ENCODE data around the gene SPARC.

GRCh38 chr5:151718153-151718552, 31.4 kb upstream of the SPARC start:
- TF ChIP-seq CTCF (optimal IDR thresholded peaks at IDR 0.05 in 1 of 3, IDR thresholded peaks at IDR 0.05 in 1 of 3, conservative IDR thresholded peaks at IDR 0.05 in 1 of 3; ENCODE audit: extremely low read depth in 1 of 3, insufficient read depth in 2 of 3, low read length in 3 of 3) (no peak), EZH2 (IDR thresholded peaks at IDR 0.05; ENCODE audit: low read length) (no peak)

Measured in keratinocyte (primary cell).